Body of pancreas (tissue), 4 donors: ENCODE results near the gene CTAG1B.

Experiments
- CTCF ChIP-seq, 7 experiments: fragments of 450-650 bp in 4 of 7; fragments of 200-600 bp in 3 of 7; sonication (generic) in 3 of 7; IDR thresholded peaks; one replicate each; pipeline ENCODE4 v1.5.1; 2016 to 2019; ENCODE audit warnings: antibody characterized with exemption in 7 of 7
- POLR2A ChIP-seq, 3 donors: fragments of 450-650 bp; IDR thresholded peaks; one replicate each; pipeline ENCODE4 v1.6.1; 2016; ENCODE audit warnings: antibody characterized with exemption in 3 of 3, mild to moderate bottlenecking in 2 of 3

DNA sequence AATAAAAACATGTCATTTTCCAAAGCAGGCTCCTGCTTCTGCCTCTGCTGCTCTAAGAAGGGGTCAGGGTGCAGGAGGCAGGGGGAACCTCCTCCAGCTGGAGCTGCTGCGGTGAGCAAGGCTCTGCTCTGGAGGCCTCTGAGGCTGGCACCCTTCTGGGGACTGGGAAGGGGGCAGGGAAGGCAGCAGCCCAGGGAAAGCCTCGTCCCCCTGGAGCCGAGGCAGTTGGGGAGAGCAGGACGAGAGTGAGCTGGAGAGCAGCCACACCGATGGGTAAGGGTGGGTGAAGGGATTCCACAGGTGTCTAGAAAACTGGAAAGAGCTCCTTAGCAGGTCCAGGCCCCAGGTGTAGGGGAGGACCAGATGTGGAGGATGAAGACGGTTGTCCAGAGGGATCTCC lies 36.3 kb upstream of the CTAG1B start:
- TF ChIP-seq CTCF (IDR thresholded peaks at IDR 0.05) (no peak), POLR2A (IDR thresholded peaks at IDR 0.05) (no peak)
